HepG2 (cell line): ENCODE data around the gene SEC63. TPM values are rescaled to one million over a fixed set of nuclear protein-coding genes. Genes with fewer than 3 reads are reported as not detected.

ENCODE experiments used
- FOXO1 ChIP-seq: sonication (generic); formaldehyde crosslinking; IDR thresholded peaks from 2 replicates; pipeline ENCODE4 v1.4.0; 2020; ENCODE audit warnings: missing genetic modification reagents
- HNRNPUL1 ChIP-seq: fragments of 200-400 bp; formaldehyde crosslinking; IDR thresholded peaks from 2 replicates; pipeline ENCODE4 v1.6.1; 2017; ENCODE audit warnings: low read depth, mild to moderate bottlenecking, low read length, moderate library complexity
- KAT8 ChIP-seq: IDR thresholded peaks from 2 replicates; pipeline ENCODE4 v1.6.1; 2016; ENCODE audit warnings: missing genetic modification reagents, missing compliant biosample characterization
- MED1 ChIP-seq: sonication (generic); formaldehyde crosslinking; IDR thresholded peaks from 2 replicates; pipeline ENCODE4 v1.4.0; 2020; ENCODE audit warnings: missing genetic modification reagents
- NFIB ChIP-seq: sonication (generic); formaldehyde crosslinking; IDR thresholded peaks from 2 replicates; pipeline ENCODE4 v1.9.0; 2021; ENCODE audit warnings: missing genetic modification reagents, mild to moderate bottlenecking, borderline replicate concordance
- NR2F6 ChIP-seq, 2 experiments: IDR thresholded peaks; 2 replicates each; pipeline ENCODE4 v1.6.1; 2016; ENCODE audit warnings: antibody characterized with exemption in 1 of 2, mild to moderate bottlenecking in 1 of 2
- SAP130 ChIP-seq: IDR thresholded peaks from 2 replicates; pipeline ENCODE4 v1.6.1; 2016; ENCODE audit warnings: low read depth
- SMC3 ChIP-seq: IDR thresholded peaks from 2 replicates; pipeline ENCODE4 v1.6.1; 2011; ENCODE audit warnings: low read length, improper control_type of control experiment
- ZFP36L2 ChIP-seq: sonication (generic); formaldehyde crosslinking; IDR thresholded peaks from 2 replicates; pipeline ENCODE4 v1.4.0; 2020; ENCODE audit warnings: missing genetic modification reagents
- ZFP62 ChIP-seq: sonication (generic); formaldehyde crosslinking; IDR thresholded peaks from 2 replicates; pipeline ENCODE4 v1.4.0; 2020; ENCODE audit warnings: missing genetic modification reagents
- ZNF354B ChIP-seq: sonication (generic); formaldehyde crosslinking; IDR thresholded peaks from 2 replicates; pipeline ENCODE4 v1.8.0; 2022; ENCODE audit warnings: mild to moderate bottlenecking, missing genetic modification reagents
- ZNF577 ChIP-seq: sonication (generic); formaldehyde crosslinking; IDR thresholded peaks from 2 replicates; pipeline ENCODE4 v1.4.0; 2020; ENCODE audit warnings: mild to moderate bottlenecking, low read depth, missing genetic modification reagents, borderline replicate concordance
- ZNF776 ChIP-seq: sonication (generic); formaldehyde crosslinking; IDR thresholded peaks from 2 replicates; pipeline ENCODE4 v1.4.0; 2020; ENCODE audit warnings: mild to moderate bottlenecking, missing genetic modification reagents
- ZNF777 ChIP-seq: sonication (generic); formaldehyde crosslinking; IDR thresholded peaks from 2 replicates; pipeline ENCODE4 v1.4.0; 2020; ENCODE audit warnings: missing genetic modification reagents
- ZNF891 ChIP-seq: sonication (generic); formaldehyde crosslinking; IDR thresholded peaks from 2 replicates; pipeline ENCODE4 v1.5.0; 2020; ENCODE audit warnings: mild to moderate bottlenecking, missing genetic modification reagents
- polyA plus RNA-seq, 8 experiments: library from polyadenylated mRNA; depleted of rRNA in 3 of 8; stranded (reverse) in 7 of 8; unstranded in 1 of 8; fragments of >200 nt; fragmentation: Illumina TruSeq in 4 of 8; extraction: Trizol in 4 of 8; gene quantifications; 2 replicates each; pipeline versions ENCODE4 v1.2.1 to v1.2.3, GENCODE V29; 2011 to 2016; ENCODE audit warnings: low read depth in 4 of 8, missing spikeins in 1 of 8, mixed read lengths in 1 of 8; ENCODE audit not compliant: insufficient read depth in 1 of 8
- total RNA-seq, 5 experiments: library from RNA; depleted of rRNA; stranded (reverse); fragments of >200 nt; fragmentation: Illumina TruSeq; extraction: Trizol; gene quantifications; 2 replicates each; pipeline ENCODE4 v1.2.3, GENCODE V29; 2016; ENCODE audit warnings: low read depth in 1 of 5
- TF ChIP-seq, protein P1 (sequence below): sonication (generic); formaldehyde crosslinking; IDR thresholded peaks from 2 replicates; pipeline ENCODE4 v1.4.0; 2020; ENCODE audit warnings: missing genetic modification reagents
- TF ChIP-seq, protein P2 (sequence below): sonication (generic); formaldehyde crosslinking; conservative IDR thresholded peaks from 2 replicates; pipeline ENCODE4 v1.4.0; 2020; ENCODE audit warnings: mild to moderate bottlenecking, missing genetic modification reagents, moderate library complexity
- TF ChIP-seq, protein P3 (sequence below): sonication (generic); formaldehyde crosslinking; IDR thresholded peaks from 2 replicates; pipeline ENCODE4 v1.4.0; 2020; ENCODE audit warnings: missing genetic modification reagents
- TF ChIP-seq, protein P4 (sequence below): sonication (generic); formaldehyde crosslinking; IDR thresholded peaks from 2 replicates; pipeline ENCODE4 v1.4.0; 2020; ENCODE audit warnings: missing genetic modification reagents, borderline replicate concordance
- TF ChIP-seq, protein P5 (sequence below): sonication (generic); formaldehyde crosslinking; IDR thresholded peaks from 2 replicates; pipeline ENCODE4 v1.4.0; 2020; ENCODE audit warnings: mild to moderate bottlenecking, missing genetic modification reagents

The SEC63 gene
- total and polyA plus RNA-seq, 2 of the 13 experiments (the other 11 are each of a cell fraction or from before 2014, with no cell fraction given) = 20.2 to 45.9 TPM

DNA sequence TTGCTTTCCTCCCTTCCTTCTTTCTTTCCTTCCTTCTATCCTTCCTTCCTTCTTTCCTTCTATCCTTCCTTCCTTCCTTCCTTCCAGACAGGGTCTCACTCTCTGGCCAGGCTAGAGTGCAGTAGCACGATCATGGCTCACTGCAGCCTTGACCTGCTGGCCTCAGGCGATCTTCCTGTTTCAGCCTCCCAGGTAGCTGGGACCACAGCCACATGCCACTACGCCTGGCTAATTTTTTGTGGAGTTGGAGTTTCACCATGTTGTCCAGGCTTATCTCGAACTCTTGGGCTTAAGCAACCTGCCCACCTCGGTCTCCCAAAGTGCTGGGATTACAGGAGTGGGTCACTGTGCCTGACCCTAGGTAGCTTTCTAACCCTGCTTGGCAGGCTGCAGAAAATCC lies 12.2 kb upstream of the SEC63 start (continued):
- TF ChIP-seq, protein P1, sequence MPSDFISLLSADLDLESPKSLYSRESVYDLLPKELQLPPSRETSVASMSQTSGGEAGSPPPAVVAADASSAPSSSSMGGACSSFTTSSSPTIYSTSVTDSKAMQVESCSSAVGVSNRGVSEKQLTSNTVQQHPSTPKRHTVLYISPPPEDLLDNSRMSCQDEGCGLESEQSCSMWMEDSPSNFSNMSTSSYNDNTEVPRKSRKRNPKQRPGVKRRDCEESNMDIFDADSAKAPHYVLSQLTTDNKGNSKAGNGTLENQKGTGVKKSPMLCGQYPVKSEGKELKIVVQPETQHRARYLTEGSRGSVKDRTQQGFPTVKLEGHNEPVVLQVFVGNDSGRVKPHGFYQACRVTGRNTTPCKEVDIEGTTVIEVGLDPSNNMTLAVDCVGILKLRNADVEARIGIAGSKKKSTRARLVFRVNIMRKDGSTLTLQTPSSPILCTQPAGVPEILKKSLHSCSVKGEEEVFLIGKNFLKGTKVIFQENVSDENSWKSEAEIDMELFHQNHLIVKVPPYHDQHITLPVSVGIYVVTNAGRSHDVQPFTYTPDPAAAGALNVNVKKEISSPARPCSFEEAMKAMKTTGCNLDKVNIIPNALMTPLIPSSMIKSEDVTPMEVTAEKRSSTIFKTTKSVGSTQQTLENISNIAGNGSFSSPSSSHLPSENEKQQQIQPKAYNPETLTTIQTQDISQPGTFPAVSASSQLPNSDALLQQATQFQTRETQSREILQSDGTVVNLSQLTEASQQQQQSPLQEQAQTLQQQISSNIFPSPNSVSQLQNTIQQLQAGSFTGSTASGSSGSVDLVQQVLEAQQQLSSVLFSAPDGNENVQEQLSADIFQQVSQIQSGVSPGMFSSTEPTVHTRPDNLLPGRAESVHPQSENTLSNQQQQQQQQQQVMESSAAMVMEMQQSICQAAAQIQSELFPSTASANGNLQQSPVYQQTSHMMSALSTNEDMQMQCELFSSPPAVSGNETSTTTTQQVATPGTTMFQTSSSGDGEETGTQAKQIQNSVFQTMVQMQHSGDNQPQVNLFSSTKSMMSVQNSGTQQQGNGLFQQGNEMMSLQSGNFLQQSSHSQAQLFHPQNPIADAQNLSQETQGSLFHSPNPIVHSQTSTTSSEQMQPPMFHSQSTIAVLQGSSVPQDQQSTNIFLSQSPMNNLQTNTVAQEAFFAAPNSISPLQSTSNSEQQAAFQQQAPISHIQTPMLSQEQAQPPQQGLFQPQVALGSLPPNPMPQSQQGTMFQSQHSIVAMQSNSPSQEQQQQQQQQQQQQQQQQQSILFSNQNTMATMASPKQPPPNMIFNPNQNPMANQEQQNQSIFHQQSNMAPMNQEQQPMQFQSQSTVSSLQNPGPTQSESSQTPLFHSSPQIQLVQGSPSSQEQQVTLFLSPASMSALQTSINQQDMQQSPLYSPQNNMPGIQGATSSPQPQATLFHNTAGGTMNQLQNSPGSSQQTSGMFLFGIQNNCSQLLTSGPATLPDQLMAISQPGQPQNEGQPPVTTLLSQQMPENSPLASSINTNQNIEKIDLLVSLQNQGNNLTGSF (CRISPR knock-in tag) = no peak
- TF ChIP-seq, protein P2, sequence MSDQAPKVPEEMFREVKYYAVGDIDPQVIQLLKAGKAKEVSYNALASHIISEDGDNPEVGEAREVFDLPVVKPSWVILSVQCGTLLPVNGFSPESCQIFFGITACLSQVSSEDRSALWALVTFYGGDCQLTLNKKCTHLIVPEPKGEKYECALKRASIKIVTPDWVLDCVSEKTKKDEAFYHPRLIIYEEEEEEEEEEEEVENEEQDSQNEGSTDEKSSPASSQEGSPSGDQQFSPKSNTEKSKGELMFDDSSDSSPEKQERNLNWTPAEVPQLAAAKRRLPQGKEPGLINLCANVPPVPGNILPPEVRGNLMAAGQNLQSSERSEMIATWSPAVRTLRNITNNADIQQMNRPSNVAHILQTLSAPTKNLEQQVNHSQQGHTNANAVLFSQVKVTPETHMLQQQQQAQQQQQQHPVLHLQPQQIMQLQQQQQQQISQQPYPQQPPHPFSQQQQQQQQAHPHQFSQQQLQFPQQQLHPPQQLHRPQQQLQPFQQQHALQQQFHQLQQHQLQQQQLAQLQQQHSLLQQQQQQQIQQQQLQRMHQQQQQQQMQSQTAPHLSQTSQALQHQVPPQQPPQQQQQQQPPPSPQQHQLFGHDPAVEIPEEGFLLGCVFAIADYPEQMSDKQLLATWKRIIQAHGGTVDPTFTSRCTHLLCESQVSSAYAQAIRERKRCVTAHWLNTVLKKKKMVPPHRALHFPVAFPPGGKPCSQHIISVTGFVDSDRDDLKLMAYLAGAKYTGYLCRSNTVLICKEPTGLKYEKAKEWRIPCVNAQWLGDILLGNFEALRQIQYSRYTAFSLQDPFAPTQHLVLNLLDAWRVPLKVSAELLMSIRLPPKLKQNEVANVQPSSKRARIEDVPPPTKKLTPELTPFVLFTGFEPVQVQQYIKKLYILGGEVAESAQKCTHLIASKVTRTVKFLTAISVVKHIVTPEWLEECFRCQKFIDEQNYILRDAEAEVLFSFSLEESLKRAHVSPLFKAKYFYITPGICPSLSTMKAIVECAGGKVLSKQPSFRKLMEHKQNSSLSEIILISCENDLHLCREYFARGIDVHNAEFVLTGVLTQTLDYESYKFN (CRISPR knock-in tag) = no peak
- TF ChIP-seq HNRNPUL1 (no peak), ZNF891 (CRISPR knock-in tag) (no peak), ZNF777 (CRISPR knock-in tag) (no peak), MED1 (CRISPR knock-in tag) (no peak), NR2F6 (IDR thresholded peaks at IDR 0.05) (peak; percentile 60), NR2F6 (CRISPR knock-in tag; IDR thresholded peaks at IDR 0.05) (peak; percentile 83), ZNF577 (CRISPR knock-in tag) (no peak), NFIB (CRISPR knock-in tag) (no peak), SMC3 (no peak), KAT8 (CRISPR knock-in tag) (no peak), ZNF354B (CRISPR knock-in tag) (no peak), ZNF776 (no peak), ZFP62 (CRISPR knock-in tag) (no peak), ZFP36L2 (no peak), FOXO1 (CRISPR knock-in tag) (no peak), SAP130 (CRISPR knock-in tag) (0 out of 2 replicates have a peak, but pooled peaks have one; percentile 19)
- TF ChIP-seq, protein P3, sequence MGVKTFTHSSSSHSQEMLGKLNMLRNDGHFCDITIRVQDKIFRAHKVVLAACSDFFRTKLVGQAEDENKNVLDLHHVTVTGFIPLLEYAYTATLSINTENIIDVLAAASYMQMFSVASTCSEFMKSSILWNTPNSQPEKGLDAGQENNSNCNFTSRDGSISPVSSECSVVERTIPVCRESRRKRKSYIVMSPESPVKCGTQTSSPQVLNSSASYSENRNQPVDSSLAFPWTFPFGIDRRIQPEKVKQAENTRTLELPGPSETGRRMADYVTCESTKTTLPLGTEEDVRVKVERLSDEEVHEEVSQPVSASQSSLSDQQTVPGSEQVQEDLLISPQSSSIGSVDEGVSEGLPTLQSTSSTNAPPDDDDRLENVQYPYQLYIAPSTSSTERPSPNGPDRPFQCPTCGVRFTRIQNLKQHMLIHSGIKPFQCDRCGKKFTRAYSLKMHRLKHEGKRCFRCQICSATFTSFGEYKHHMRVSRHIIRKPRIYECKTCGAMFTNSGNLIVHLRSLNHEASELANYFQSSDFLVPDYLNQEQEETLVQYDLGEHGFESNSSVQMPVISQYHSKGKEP (CRISPR knock-in tag) = no peak
- TF ChIP-seq, protein P4, sequence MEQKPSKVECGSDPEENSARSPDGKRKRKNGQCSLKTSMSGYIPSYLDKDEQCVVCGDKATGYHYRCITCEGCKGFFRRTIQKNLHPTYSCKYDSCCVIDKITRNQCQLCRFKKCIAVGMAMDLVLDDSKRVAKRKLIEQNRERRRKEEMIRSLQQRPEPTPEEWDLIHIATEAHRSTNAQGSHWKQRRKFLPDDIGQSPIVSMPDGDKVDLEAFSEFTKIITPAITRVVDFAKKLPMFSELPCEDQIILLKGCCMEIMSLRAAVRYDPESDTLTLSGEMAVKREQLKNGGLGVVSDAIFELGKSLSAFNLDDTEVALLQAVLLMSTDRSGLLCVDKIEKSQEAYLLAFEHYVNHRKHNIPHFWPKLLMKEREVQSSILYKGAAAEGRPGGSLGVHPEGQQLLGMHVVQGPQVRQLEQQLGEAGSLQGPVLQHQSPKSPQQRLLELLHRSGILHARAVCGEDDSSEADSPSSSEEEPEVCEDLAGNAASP (CRISPR knock-in tag) = peak; percentile 33; the same call in 1 of the 2 replicates
- TF ChIP-seq, protein P5, sequence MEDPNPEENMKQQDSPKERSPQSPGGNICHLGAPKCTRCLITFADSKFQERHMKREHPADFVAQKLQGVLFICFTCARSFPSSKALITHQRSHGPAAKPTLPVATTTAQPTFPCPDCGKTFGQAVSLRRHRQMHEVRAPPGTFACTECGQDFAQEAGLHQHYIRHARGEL (CRISPR knock-in tag) = no peak
